Measurements from ENCODE around the gene ESF1.
"Not testable (repeated sequence)": the region's sequence is repeated elsewhere in the genome, so short reads cannot be mapped to it uniquely, and the experiment has no call there.

Gene ESF1

GRCh38 chr20:13788167-13788834 lies 3.6 kb upstream of the ESF1 start:
- DNase-seq, result peak; percentile 40

- no peak for DNase-seq
Observed at GRCh38 chr20:13786143-13786828, 1.6 kb upstream of the ESF1 start.

GRCh38 chr20:13784271-13784892 lies 337 bp downstream of the ESF1 start:
- DNase-seq, result no peak

- no peak for DNase-seq
Observed at GRCh38 chr20:13783528-13783927, 1.2 kb downstream of the ESF1 start.

GRCh38 chr20:13778827-13779226 lies 5.9 kb downstream of the ESF1 start:
- DNase-seq, result no peak

- DNase-seq, result no peak
Observed at GRCh38 chr20:13777171-13777601, 7.5 kb downstream of the ESF1 start.

GRCh38 chr20:13775867-13776266 lies 8.9 kb downstream of the ESF1 start:
- no peak for DNase-seq

GRCh38 chr20:13772529-13772928 lies 12.2 kb downstream of the ESF1 start:
- DNase-seq, result no peak

- peak; percentile 13 for DNase-seq
Observed at GRCh38 chr20:13771853-13772453, 12.8 kb downstream of the ESF1 start.

- DNase-seq, result no peak
Observed at GRCh38 chr20:13770141-13770540, 14.6 kb downstream of the ESF1 start.

GRCh38 chr20:13765868-13766416 lies 18.8 kb downstream of the ESF1 start:
- DNase-seq, result no peak

- no peak for DNase-seq
Observed at GRCh38 chr20:13765299-13765698, 19.4 kb downstream of the ESF1 start.

- DNase-seq, result not testable (repeated sequence)
Observed at GRCh38 chr20:13760451-13760946, 24.2 kb downstream of the ESF1 start.

- DNase-seq, result no peak
Observed at GRCh38 chr20:13758884-13759283, 25.8 kb downstream of the ESF1 start.

GRCh38 chr20:13756551-13756950 lies 28.2 kb downstream of the ESF1 start:
- DNase-seq, result no peak

- no peak for DNase-seq
Observed at GRCh38 chr20:13755809-13756208, 28.9 kb downstream of the ESF1 start.

- DNase-seq, result no peak
Observed at GRCh38 chr20:13753436-13754036, 31.2 kb downstream of the ESF1 start.

- DNase-seq, result no peak
Observed at GRCh38 chr20:13749811-13750210, 34.9 kb downstream of the ESF1 start.

GRCh38 chr20:13745784-13746183 lies 38.9 kb downstream of the ESF1 start:
- no peak for DNase-seq

- no peak for DNase-seq
Observed at GRCh38 chr20:13744352-13744751, 40.4 kb downstream of the ESF1 start.

- no peak for DNase-seq
Observed at GRCh38 chr20:13741879-13742278, 42.8 kb downstream of the ESF1 start.

GRCh38 chr20:13739731-13740649 lies 44.7 kb downstream of the ESF1 start:
- DNase-seq, result no peak

Measured in NCI-H1436 (cell line).